ENCODE data around the gene RETSAT.
"Not testable (repeated sequence)": the region's sequence is repeated elsewhere in the genome, so short reads cannot be mapped to it uniquely, and the experiment has no call there.

The RETSAT gene

GRCh38 chr2:85380048-85380447, 25.7 kb upstream of the RETSAT start:
- FAIRE-seq: no peak
- no peak for DNase-seq (ENCODE audit: low spot score)

GRCh38 chr2:85378257-85378656, 23.9 kb upstream of the RETSAT start:
- no peak for FAIRE-seq

GRCh38 chr2:85377083-85377482, 22.8 kb upstream of the RETSAT start:
- FAIRE-seq: no peak
- no peak for DNase-seq (ENCODE audit: low spot score)

More at GRCh38 chr2:85378257-85378656, 23.9 kb upstream of the RETSAT start:
- DNase-seq (ENCODE audit: low spot score): no peak

GRCh38 chr2:85376291-85377065, 22.1 kb upstream of the RETSAT start:
- no peak for DNase-seq (ENCODE audit: low spot score)
- no peak for FAIRE-seq

- DNase-seq (ENCODE audit: low spot score) (no peak), FAIRE-seq (no peak)
Measured at GRCh38 chr2:85371045-85371444, 16.7 kb upstream of the RETSAT start.

- DNase-seq (ENCODE audit: low spot score) (no peak), FAIRE-seq (no peak)
Measured at GRCh38 chr2:85369500-85369899, 15.2 kb upstream of the RETSAT start.

GRCh38 chr2:85368921-85369320, 14.6 kb upstream of the RETSAT start:
- FAIRE-seq (no peak), DNase-seq (ENCODE audit: low spot score) (no peak)

- DNase-seq (ENCODE audit: low spot score) (no peak), FAIRE-seq (no peak)
Measured at GRCh38 chr2:85367180-85367579, 12.9 kb upstream of the RETSAT start.

GRCh38 chr2:85362653-85363387, 8.5 kb upstream of the RETSAT start:
- not testable (repeated sequence) for FAIRE-seq; DNase-seq (ENCODE audit: low spot score)

GRCh38 chr2:85357736-85358135, 3.4 kb upstream of the RETSAT start:
- no peak for DNase-seq (ENCODE audit: low spot score)
- FAIRE-seq: no peak

GRCh38 chr2:85356186-85356585, 1.9 kb upstream of the RETSAT start:
- no peak for FAIRE-seq
- DNase-seq (ENCODE audit: low spot score): no peak

- no peak for DNase-seq (ENCODE audit: low spot score)
- no peak for FAIRE-seq
Measured at GRCh38 chr2:85355521-85355920, 1.2 kb upstream of the RETSAT start.

- FAIRE-seq (no peak), DNase-seq (ENCODE audit: low spot score) (no peak)
Measured at GRCh38 chr2:85355073-85355410, 714 bp upstream of the RETSAT start.

- FAIRE-seq: no peak
- peak; percentile 15 for DNase-seq (ENCODE audit: low spot score)
Measured at GRCh38 chr2:85353876-85354285, 447 bp downstream of the RETSAT start.

- no peak for FAIRE-seq
- no peak for DNase-seq (ENCODE audit: low spot score)
Measured at GRCh38 chr2:85347599-85347998, 6.7 kb downstream of the RETSAT start.

GRCh38 chr2:85344356-85344954, 9.9 kb downstream of the RETSAT start:
- FAIRE-seq: no peak
- DNase-seq (ENCODE audit: low spot score): no peak

- DNase-seq (ENCODE audit: low spot score); FAIRE-seq: not testable (repeated sequence)
Measured at GRCh38 chr2:85343207-85343895, 11.0 kb downstream of the RETSAT start.

GRCh38 chr2:85342156-85342555, 12.2 kb downstream of the RETSAT start:
- DNase-seq (ENCODE audit: low spot score) (no peak), FAIRE-seq (no peak)

- DNase-seq (ENCODE audit: low spot score): no peak
- no peak for FAIRE-seq
Measured at GRCh38 chr2:85341269-85342029, 12.9 kb downstream of the RETSAT start.

- no peak for FAIRE-seq
- DNase-seq (ENCODE audit: low spot score): no peak
Measured at GRCh38 chr2:85340034-85340892, 14.1 kb downstream of the RETSAT start.
